ENCODE measurements around the gene PDZD2. TPM values are rescaled to one million over a fixed set of nuclear protein-coding genes. Genes with fewer than 3 reads are reported as not detected.
"Not testable (repeated sequence)": the region's sequence is repeated elsewhere in the genome, so short reads cannot be mapped to it uniquely, and the experiment has no call there.

PDZD2 gene
- total RNA-seq, 1 experiment from 2014 or later, result 23.0 TPM

DNA sequence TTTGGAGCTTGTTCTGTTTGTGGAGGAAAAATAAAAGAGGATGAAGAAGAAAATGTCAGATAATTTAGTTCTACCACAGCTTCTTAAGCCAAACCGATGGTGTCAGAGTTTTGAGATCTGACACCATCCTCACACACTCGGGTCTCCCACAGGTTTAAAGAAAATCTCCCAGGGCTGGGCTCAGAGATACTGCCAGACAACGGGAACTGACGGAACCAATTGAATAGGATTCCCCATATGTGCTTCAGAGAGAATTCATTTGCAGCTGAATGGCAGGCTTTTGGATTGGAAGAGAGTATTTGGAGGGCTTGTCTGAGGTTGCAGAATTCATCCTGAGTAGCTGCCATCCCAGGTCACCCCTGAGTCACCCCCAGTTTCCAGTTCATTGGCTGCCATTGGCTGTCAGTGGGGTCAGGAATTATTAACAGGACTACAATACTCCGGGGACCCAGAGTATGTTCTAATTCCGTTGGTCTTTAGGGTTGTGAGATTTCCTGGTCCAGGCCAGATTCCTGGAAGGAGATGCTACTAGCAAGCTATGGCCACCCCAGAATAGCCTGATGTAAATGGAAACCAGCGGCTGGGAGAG is 131.3 kb downstream of the PDZD2 start:
- no TSS peak for BruUV-seq (replicated peaks)
- intact Hi-C loops (cut with micrococcal nuclease), result no loop called here

DNA sequence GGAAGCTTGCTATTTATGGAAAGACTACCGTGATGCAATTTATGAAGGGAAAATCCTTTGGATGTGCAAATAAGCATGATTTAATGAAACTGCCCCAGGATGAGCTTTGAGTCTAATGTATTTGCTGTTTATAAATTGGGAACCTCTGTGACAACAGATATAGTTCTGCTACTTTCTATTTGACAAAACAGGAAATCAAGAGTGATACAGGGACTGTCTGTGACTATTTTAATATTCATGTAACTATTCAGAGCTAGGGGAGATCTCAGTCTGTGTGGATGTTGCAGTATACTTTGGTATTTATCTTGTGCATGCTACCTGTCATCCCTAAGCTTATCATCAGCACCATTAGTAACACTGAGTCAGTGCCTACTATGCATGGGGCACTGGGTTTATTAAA is 132.1 kb downstream of the PDZD2 start:
- Mint-ChIP-seq H3K36me3 (ENCODE audit: insufficient read depth, unreplicated experiment) (no peaks in the 10 kb centered on the region), H3K4me1 (ENCODE audit: insufficient read depth, unreplicated experiment) (no peaks in the 10 kb centered on the region), H3K27me3 (ENCODE audit: insufficient read depth, unreplicated experiment) (peaks cover 21% of the 10 kb centered on the region), H3K27ac (ENCODE audit: low read depth, unreplicated experiment) (no peak overlapping the region), H3K4me3 (ENCODE audit: unreplicated experiment) (no peak overlapping the region), H3K9me3 (ENCODE audit: unreplicated experiment) (peaks cover 7% of the 10 kb centered on the region)
- no peak for DNase-seq (ENCODE audit: unreplicated experiment)
- intact Hi-C loops (cut with micrococcal nuclease), result no loop called here
- POLR2A ChIA-PET, result no interaction called here
- CTCF ChIA-PET, result interaction anchor here (0.6 to 1.5 kb wide), 5 partner anchors 14 to 581 kb away, joined by 3 to 8 read pairs (median 3); no protein-coding TSS in a partner anchor
- BruUV-seq (replicated peaks), result no TSS peak
- TF ChIP-seq, protein P1, sequence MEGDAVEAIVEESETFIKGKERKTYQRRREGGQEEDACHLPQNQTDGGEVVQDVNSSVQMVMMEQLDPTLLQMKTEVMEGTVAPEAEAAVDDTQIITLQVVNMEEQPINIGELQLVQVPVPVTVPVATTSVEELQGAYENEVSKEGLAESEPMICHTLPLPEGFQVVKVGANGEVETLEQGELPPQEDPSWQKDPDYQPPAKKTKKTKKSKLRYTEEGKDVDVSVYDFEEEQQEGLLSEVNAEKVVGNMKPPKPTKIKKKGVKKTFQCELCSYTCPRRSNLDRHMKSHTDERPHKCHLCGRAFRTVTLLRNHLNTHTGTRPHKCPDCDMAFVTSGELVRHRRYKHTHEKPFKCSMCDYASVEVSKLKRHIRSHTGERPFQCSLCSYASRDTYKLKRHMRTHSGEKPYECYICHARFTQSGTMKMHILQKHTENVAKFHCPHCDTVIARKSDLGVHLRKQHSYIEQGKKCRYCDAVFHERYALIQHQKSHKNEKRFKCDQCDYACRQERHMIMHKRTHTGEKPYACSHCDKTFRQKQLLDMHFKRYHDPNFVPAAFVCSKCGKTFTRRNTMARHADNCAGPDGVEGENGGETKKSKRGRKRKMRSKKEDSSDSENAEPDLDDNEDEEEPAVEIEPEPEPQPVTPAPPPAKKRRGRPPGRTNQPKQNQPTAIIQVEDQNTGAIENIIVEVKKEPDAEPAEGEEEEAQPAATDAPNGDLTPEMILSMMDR (IDR thresholded peaks at IDR 0.05; ENCODE audit: unreplicated experiment), result no peak

More for the DNA sequence above, 131.3 kb downstream of the PDZD2 start:
- no peak for DNase-seq (ENCODE audit: unreplicated experiment)
- no peaks in the 10 kb centered on the region for H3K36me3 Mint-ChIP-seq (ENCODE audit: insufficient read depth, unreplicated experiment)
- peaks cover 2% of the 10 kb centered on the region for H3K9me3 Mint-ChIP-seq (ENCODE audit: unreplicated experiment)
- ChIA-PET CTCF (interaction anchor here (0.6 to 1.5 kb wide), 5 partner anchors 12 to 462 kb away, joined by 3 to 8 read pairs (median 3); no protein-coding TSS in a partner anchor), POLR2A (no interaction called here)
- H3K27me3 Mint-ChIP-seq (ENCODE audit: insufficient read depth, unreplicated experiment), result peaks cover 29% of the 10 kb centered on the region
- H3K4me3 Mint-ChIP-seq (ENCODE audit: unreplicated experiment), result no peak overlapping the region
- no peaks in the 10 kb centered on the region for H3K4me1 Mint-ChIP-seq (ENCODE audit: insufficient read depth, unreplicated experiment)
- no peak overlapping the region for H3K27ac Mint-ChIP-seq (ENCODE audit: low read depth, unreplicated experiment)
- TF ChIP-seq, protein P1 (IDR thresholded peaks at IDR 0.05; ENCODE audit: unreplicated experiment), result no peak

DNA sequence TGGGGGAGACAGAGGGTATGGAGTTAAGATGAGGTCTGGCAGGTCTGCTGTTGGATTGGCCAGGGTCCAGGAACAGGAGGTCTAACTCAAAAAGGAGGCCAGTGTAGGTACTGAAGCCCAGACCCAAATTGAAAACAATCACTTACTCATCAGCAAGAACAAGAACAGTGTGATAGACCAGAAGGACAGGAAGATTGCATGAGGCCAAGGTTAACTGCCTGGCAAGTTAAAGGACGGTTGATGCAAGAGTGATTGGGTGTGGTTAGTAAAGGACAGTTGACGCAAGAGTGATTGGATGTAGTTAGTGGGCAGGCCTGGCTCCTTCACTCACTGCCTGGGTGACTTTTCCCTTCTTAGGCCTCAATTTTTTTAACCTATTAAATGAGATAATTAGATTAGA is 132.6 kb downstream of the PDZD2 start:
- Mint-ChIP-seq H3K4me3 (ENCODE audit: unreplicated experiment) (no peak overlapping the region), H3K9me3 (ENCODE audit: unreplicated experiment) (peaks cover 7% of the 10 kb centered on the region), H3K27me3 (ENCODE audit: insufficient read depth, unreplicated experiment) (peaks cover 21% of the 10 kb centered on the region), H3K36me3 (ENCODE audit: insufficient read depth, unreplicated experiment) (no peaks in the 10 kb centered on the region), H3K4me1 (ENCODE audit: insufficient read depth, unreplicated experiment) (no peaks in the 10 kb centered on the region), H3K27ac (ENCODE audit: low read depth, unreplicated experiment) (no peak overlapping the region)
- DNase-seq (ENCODE audit: unreplicated experiment), result no peak
- no TSS peak for BruUV-seq (replicated peaks)
- ChIA-PET CTCF (interaction anchor here (1.5 kb wide), 1 partner anchor 38 kb away, joined by 8 read pairs; no protein-coding TSS in a partner anchor), POLR2A (no interaction called here)
- TF ChIP-seq, protein P1 (IDR thresholded peaks at IDR 0.05; ENCODE audit: unreplicated experiment), result no peak
- intact Hi-C loops (cut with micrococcal nuclease), result no loop called here

DNA sequence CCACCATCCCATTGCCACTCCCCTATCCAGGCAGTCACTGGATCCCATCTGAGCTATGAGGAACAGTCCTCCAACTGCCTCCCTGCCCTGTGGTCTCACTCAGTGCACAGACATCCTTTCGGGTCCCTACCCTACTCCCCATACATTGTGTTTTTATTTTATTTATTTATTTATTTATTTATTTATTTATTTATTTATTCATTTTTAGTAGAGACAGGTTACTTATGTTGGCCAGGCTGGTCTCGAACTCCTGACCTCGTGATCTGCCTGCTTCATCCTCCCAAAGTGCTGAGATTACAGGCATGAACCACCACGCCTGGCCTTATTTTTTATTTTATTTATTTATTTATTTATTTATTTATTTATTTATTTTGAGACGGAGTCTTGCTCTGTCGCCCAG is 137.4 kb downstream of the PDZD2 start:
- H3K4me3 Mint-ChIP-seq (ENCODE audit: unreplicated experiment); H3K36me3 Mint-ChIP-seq (ENCODE audit: insufficient read depth, unreplicated experiment); H3K9me3 Mint-ChIP-seq (ENCODE audit: unreplicated experiment); DNase-seq (ENCODE audit: unreplicated experiment); intact Hi-C loops (cut with micrococcal nuclease); H3K27ac Mint-ChIP-seq (ENCODE audit: low read depth, unreplicated experiment); H3K27me3 Mint-ChIP-seq (ENCODE audit: insufficient read depth, unreplicated experiment); BruUV-seq (replicated peaks); H3K4me1 Mint-ChIP-seq (ENCODE audit: insufficient read depth, unreplicated experiment); POLR2A ChIA-PET: not testable (repeated sequence)
- CTCF ChIA-PET, result interaction anchor here (0.6 to 0.8 kb wide), 3 partner anchors 33 to 590 kb away, joined by 3 read pairs; no protein-coding TSS in a partner anchor
